ENCODE measurements around the gene SLC15A4.

The SLC15A4 gene

GRCh38 chr12:128857133-128857763 lies 33.5 kb upstream of the SLC15A4 start:
- peaks cover 8% of the 10 kb centered on the region for H3K4me1 ChIP-seq (ENCODE audit: control insufficient read depth, insufficient read depth, low read depth, low read length)
- no peak overlapping the region for H2AK5ac ChIP-seq (ENCODE audit: low read length, severe bottlenecking)
- H2AFZ ChIP-seq (ENCODE audit: low read depth, low read length), result no peak overlapping the region
- no peak overlapping the region for H3K9ac ChIP-seq (ENCODE audit: low read length)
- H3K4me2 ChIP-seq (ENCODE audit: low read length, poor library complexity, severe bottlenecking), result no peak overlapping the region
- H2BK5ac ChIP-seq (ENCODE audit: low read depth, low read length, poor library complexity, severe bottlenecking), result no peak overlapping the region
- no peak overlapping the region for H3K18ac ChIP-seq (ENCODE audit: low read depth in 1 of 2, low read length in 2 of 2)
- DNase-seq, result no peak
- H3K27me3 ChIP-seq (ENCODE audit: control insufficient read depth in 1 of 2, insufficient read depth in 1 of 2, low read length in 2 of 2), result peaks cover 24 to 26% of the 10 kb centered on the region in 2 experiments
- H3K36me3 ChIP-seq (ENCODE audit: control insufficient read depth in 1 of 2, insufficient read depth in 2 of 2, low read depth in 1 of 2, low read length in 2 of 2), result peaks cover 0 to 3% of the 10 kb centered on the region in 2 experiments
- no peak overlapping the region for H2BK12ac ChIP-seq (ENCODE audit: low read length in 2 of 2)
- no peak overlapping the region for H2BK15ac ChIP-seq (ENCODE audit: low read depth, poor library complexity, severe bottlenecking)
- H3K4ac ChIP-seq (ENCODE audit: low read depth in 1 of 2, low read length in 2 of 2), result no peak overlapping the region
- H3K27ac ChIP-seq (ENCODE audit: low read length, poor library complexity, severe bottlenecking), result no peak overlapping the region
- no peak overlapping the region for H3K14ac ChIP-seq (ENCODE audit: low read length in 2 of 2)
- no peaks in the 10 kb centered on the region for H3K79me1 ChIP-seq (replicated peaks; ENCODE audit: low read length, poor library complexity, severe bottlenecking)
- no peak overlapping the region for H2BK120ac ChIP-seq (ENCODE audit: low read depth, low read length)
- 81% methylated on average over 7 of the region's 9 CpGs for WGBS
- H4K8ac ChIP-seq (ENCODE audit: low read length), result no peak overlapping the region
- no peak overlapping the region for H3K23ac ChIP-seq (ENCODE audit: low read length in 2 of 2)
- H3K4me3 ChIP-seq (ENCODE audit: insufficient read depth in 1 of 2, low read depth in 1 of 2, low read length in 2 of 2), result no peak overlapping the region
- H4K91ac ChIP-seq (ENCODE audit: low read length), result no peak overlapping the region
- no peaks in the 10 kb centered on the region for H3K9me3 ChIP-seq (ENCODE audit: control insufficient read depth, low read length)

GRCh38 chr12:128856791-128857078 lies 33.0 kb upstream of the SLC15A4 start:
- Histone ChIP-seq H3K18ac (ENCODE audit: low read depth in 1 of 2, low read length in 2 of 2) (no peak overlapping the region), H3K9ac (ENCODE audit: low read length) (no peak overlapping the region), H2BK120ac (ENCODE audit: low read depth, low read length) (no peak overlapping the region), H2BK15ac (ENCODE audit: low read depth, poor library complexity, severe bottlenecking) (no peak overlapping the region), H3K4ac (ENCODE audit: low read depth in 1 of 2, low read length in 2 of 2) (no peak overlapping the region), H3K23ac (ENCODE audit: low read length in 2 of 2) (no peak overlapping the region), H3K9me3 (ENCODE audit: control insufficient read depth, low read length) (no peaks in the 10 kb centered on the region), H2BK12ac (ENCODE audit: low read length in 2 of 2) (no peak overlapping the region), H4K91ac (ENCODE audit: low read length) (no peak overlapping the region), H3K4me3 (ENCODE audit: insufficient read depth in 1 of 2, low read depth in 1 of 2, low read length in 2 of 2) (no peak overlapping the region), H2AFZ (ENCODE audit: low read depth, low read length) (no peak overlapping the region), H3K4me1 (ENCODE audit: control insufficient read depth, insufficient read depth, low read depth, low read length) (peaks cover 8% of the 10 kb centered on the region), H3K27ac (ENCODE audit: low read length, poor library complexity, severe bottlenecking) (no peak overlapping the region), H3K36me3 (ENCODE audit: control insufficient read depth in 1 of 2, insufficient read depth in 2 of 2, low read depth in 1 of 2, low read length in 2 of 2) (peaks cover 0 to 3% of the 10 kb centered on the region in 2 experiments), H4K8ac (ENCODE audit: low read length) (no peak overlapping the region), H3K27me3 (ENCODE audit: control insufficient read depth in 1 of 2, insufficient read depth in 1 of 2, low read length in 2 of 2) (peaks cover 26 to 32% of the 10 kb centered on the region in 2 experiments), H3K79me1 (replicated peaks; ENCODE audit: low read length, poor library complexity, severe bottlenecking) (no peaks in the 10 kb centered on the region), H2AK5ac (ENCODE audit: low read length, severe bottlenecking) (no peak overlapping the region), H3K4me2 (ENCODE audit: low read length, poor library complexity, severe bottlenecking) (no peak overlapping the region), H3K14ac (ENCODE audit: low read length in 2 of 2) (no peak overlapping the region), H2BK5ac (ENCODE audit: low read depth, low read length, poor library complexity, severe bottlenecking) (no peak overlapping the region)
- DNase-seq, result no peak
- WGBS, result 88% methylated on average over 6 of the region's 7 CpGs

DNA sequence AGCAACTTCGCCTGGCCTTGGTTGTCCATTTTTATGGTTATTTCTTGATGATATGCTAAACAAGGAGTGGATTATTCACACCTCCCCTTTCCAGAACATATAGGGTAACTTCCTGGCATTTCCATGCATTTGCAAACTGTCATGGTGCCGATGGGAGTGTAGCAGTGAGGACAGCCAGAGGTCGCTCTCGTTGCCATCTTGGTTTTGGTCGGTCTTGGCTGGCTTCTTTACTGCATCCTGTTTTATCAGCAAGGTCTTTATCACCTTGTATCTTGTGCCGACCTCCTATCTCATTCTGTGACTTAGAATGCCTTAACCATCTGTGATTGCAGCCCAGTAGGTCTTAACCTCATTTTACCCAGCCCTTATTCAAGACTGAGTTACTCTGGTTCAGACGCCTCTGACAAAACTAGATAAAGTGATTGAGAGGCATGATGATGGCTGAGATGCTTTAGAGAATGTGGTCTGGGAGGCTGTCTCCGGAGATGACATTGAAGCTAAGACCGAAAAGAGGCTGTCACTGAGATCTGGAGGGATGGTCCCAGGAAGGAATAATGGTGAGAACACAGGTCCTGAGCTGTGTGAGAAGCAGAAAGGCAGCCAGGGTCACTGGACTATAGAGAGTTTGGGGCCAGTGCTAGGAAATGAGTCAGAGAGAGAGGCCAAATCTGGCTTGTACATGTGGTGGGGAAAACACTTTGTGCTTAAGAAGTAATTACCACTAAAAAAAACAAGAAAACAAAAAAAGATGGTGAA lies 32.5 kb upstream of the SLC15A4 start:
- DNase-seq, result no peak
- WGBS, result 54% methylated on average over 8 of the region's 9 CpGs
- Histone ChIP-seq H2AK5ac (ENCODE audit: low read length, severe bottlenecking) (no peak overlapping the region), H3K9me3 (ENCODE audit: control insufficient read depth, low read length) (no peaks in the 10 kb centered on the region), H3K36me3 (ENCODE audit: control insufficient read depth in 1 of 2, insufficient read depth in 2 of 2, low read depth in 1 of 2, low read length in 2 of 2) (peaks cover 0 to 3% of the 10 kb centered on the region in 2 experiments), H3K4me2 (ENCODE audit: low read length, poor library complexity, severe bottlenecking) (no peak overlapping the region), H4K91ac (ENCODE audit: low read length) (no peak overlapping the region), H3K79me1 (replicated peaks; ENCODE audit: low read length, poor library complexity, severe bottlenecking) (no peaks in the 10 kb centered on the region), H3K23ac (ENCODE audit: low read length in 2 of 2) (no peak overlapping the region), H2BK12ac (ENCODE audit: low read length in 2 of 2) (no peak overlapping the region), H2AFZ (ENCODE audit: low read depth, low read length) (no peak overlapping the region), H3K4ac (ENCODE audit: low read depth in 1 of 2, low read length in 2 of 2) (no peak overlapping the region), H3K4me3 (ENCODE audit: insufficient read depth in 1 of 2, low read depth in 1 of 2, low read length in 2 of 2) (no peak overlapping the region), H4K8ac (ENCODE audit: low read length) (no peak overlapping the region), H3K14ac (ENCODE audit: low read length in 2 of 2) (no peak overlapping the region), H2BK5ac (ENCODE audit: low read depth, low read length, poor library complexity, severe bottlenecking) (no peak overlapping the region), H3K18ac (ENCODE audit: low read depth in 1 of 2, low read length in 2 of 2) (no peak overlapping the region), H3K27me3 (ENCODE audit: control insufficient read depth in 1 of 2, insufficient read depth in 1 of 2, low read length in 2 of 2) (peaks cover 26 to 36% of the 10 kb centered on the region in 2 experiments), H3K9ac (ENCODE audit: low read length) (no peak overlapping the region), H3K4me1 (ENCODE audit: control insufficient read depth, insufficient read depth, low read depth, low read length) (peaks cover 8% of the 10 kb centered on the region), H2BK120ac (ENCODE audit: low read depth, low read length) (no peak overlapping the region), H3K27ac (ENCODE audit: low read length, poor library complexity, severe bottlenecking) (no peak overlapping the region), H2BK15ac (ENCODE audit: low read depth, poor library complexity, severe bottlenecking) (no peak overlapping the region)

GRCh38 chr12:128853600-128854197 lies 29.9 kb upstream of the SLC15A4 start:
- Histone ChIP-seq H3K79me1 (replicated peaks; ENCODE audit: low read length, poor library complexity, severe bottlenecking) (no peaks in the 10 kb centered on the region), H3K14ac (ENCODE audit: low read length in 2 of 2) (no peak overlapping the region), H3K18ac (ENCODE audit: low read depth in 1 of 2, low read length in 2 of 2) (no peak overlapping the region), H3K4me1 (ENCODE audit: control insufficient read depth, insufficient read depth, low read depth, low read length) (peaks cover 8% of the 10 kb centered on the region), H2BK120ac (ENCODE audit: low read depth, low read length) (no peak overlapping the region), H2BK12ac (ENCODE audit: low read length in 2 of 2) (no peak overlapping the region), H2BK15ac (ENCODE audit: low read depth, poor library complexity, severe bottlenecking) (no peak overlapping the region), H3K4me2 (ENCODE audit: low read length, poor library complexity, severe bottlenecking) (peak overlapping the region; percentile 79), H4K8ac (ENCODE audit: low read length) (no peak overlapping the region), H3K4me3 (ENCODE audit: insufficient read depth in 1 of 2, low read depth in 1 of 2, low read length in 2 of 2) (no peak overlapping the region), H3K9ac (ENCODE audit: low read length) (no peak overlapping the region), H2AFZ (ENCODE audit: low read depth, low read length) (no peak overlapping the region), H3K27ac (ENCODE audit: low read length, poor library complexity, severe bottlenecking) (no peak overlapping the region), H4K91ac (ENCODE audit: low read length) (no peak overlapping the region), H3K27me3 (ENCODE audit: control insufficient read depth in 1 of 2, insufficient read depth in 1 of 2, low read length in 2 of 2) (peaks cover 26 to 40% of the 10 kb centered on the region in 2 experiments), H3K23ac (ENCODE audit: low read length in 2 of 2) (no peak overlapping the region), H3K36me3 (ENCODE audit: control insufficient read depth in 1 of 2, insufficient read depth in 2 of 2, low read depth in 1 of 2, low read length in 2 of 2) (peaks cover 0 to 3% of the 10 kb centered on the region in 2 experiments), H3K9me3 (ENCODE audit: control insufficient read depth, low read length) (no peaks in the 10 kb centered on the region), H3K4ac (ENCODE audit: low read depth in 1 of 2, low read length in 2 of 2) (no peak overlapping the region), H2BK5ac (ENCODE audit: low read depth, low read length, poor library complexity, severe bottlenecking) (no peak overlapping the region), H2AK5ac (ENCODE audit: low read length, severe bottlenecking) (no peak overlapping the region)
- 1% methylated on average over 63 of the region's 74 CpGs for WGBS
- no peak for DNase-seq
